ENCODE data around the gene TEKT2.

DNA sequence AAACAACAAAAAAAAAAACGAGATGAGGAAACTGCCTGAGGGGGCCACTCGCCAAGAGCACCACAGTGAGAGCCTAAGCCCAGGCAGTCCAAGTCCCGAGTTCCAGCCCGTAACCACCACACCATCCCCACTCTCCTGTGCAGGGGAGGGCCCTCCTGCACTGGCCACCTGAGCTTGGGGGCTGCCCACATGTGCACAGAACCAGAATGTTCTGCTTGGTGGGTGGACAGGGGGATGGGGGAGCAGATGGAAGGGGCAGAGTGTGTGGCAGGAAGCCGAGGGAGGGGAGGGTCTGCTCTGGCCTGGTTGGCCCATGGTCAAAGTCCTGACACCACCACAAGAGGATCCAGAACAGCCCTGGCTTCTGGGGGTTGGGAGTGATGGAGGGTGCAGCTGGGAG lies 22.4 kb downstream of the TEKT2 start:
- TF ChIP-seq POLR2AphosphoS5 (IDR thresholded peaks at IDR 0.05) (no peak), POLR2A (IDR thresholded peaks at IDR 0.05) (no peak)
- TF ChIP-seq, protein P1, sequence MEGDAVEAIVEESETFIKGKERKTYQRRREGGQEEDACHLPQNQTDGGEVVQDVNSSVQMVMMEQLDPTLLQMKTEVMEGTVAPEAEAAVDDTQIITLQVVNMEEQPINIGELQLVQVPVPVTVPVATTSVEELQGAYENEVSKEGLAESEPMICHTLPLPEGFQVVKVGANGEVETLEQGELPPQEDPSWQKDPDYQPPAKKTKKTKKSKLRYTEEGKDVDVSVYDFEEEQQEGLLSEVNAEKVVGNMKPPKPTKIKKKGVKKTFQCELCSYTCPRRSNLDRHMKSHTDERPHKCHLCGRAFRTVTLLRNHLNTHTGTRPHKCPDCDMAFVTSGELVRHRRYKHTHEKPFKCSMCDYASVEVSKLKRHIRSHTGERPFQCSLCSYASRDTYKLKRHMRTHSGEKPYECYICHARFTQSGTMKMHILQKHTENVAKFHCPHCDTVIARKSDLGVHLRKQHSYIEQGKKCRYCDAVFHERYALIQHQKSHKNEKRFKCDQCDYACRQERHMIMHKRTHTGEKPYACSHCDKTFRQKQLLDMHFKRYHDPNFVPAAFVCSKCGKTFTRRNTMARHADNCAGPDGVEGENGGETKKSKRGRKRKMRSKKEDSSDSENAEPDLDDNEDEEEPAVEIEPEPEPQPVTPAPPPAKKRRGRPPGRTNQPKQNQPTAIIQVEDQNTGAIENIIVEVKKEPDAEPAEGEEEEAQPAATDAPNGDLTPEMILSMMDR (IDR thresholded peaks at IDR 0.05), result no peak
